AG09309 (cell line): ENCODE data around the gene ZNF467.

Source experiments
- DNase-seq: peaks from one replicate; pipeline ENCODE4 v3.0.0-alpha.2; 2010; ENCODE audit warnings: low read depth
- H3K4me3 ChIP-seq: 2 replicates; pipeline ENCODE4 v1.5.1; 2011; ENCODE audit warnings: mild to moderate bottlenecking, low read depth, low read length, moderate library complexity; ENCODE audit not compliant: control insufficient read depth
- CTCF ChIP-seq: IDR thresholded peaks from 2 replicates; pipeline ENCODE4 v1.5.1; 2011; ENCODE audit warnings: mild to moderate bottlenecking, low read depth, low read length, inconsistent platforms; ENCODE audit not compliant: insufficient read depth, control insufficient read depth; ENCODE audit errors: missing control alignments

Gene ZNF467

GRCh38 chr7:149728491-149729375, 44.7 kb downstream of the ZNF467 start:
- H3K4me3 ChIP-seq, result no peak overlapping the region
- no peak for TF ChIP-seq CTCF
- no peak for DNase-seq

GRCh38 chr7:149727899-149728476, 45.4 kb downstream of the ZNF467 start:
- no peak for DNase-seq
- no peak for TF ChIP-seq CTCF
- no peak overlapping the region for H3K4me3 ChIP-seq

GRCh38 chr7:149727053-149727898, 46.1 kb downstream of the ZNF467 start:
- no peak overlapping the region for H3K4me3 ChIP-seq
- no peak for DNase-seq
- TF ChIP-seq CTCF, result no peak

GRCh38 chr7:149725916-149726315, 47.5 kb downstream of the ZNF467 start:
- no peak for DNase-seq
- H3K4me3 ChIP-seq, result no peak overlapping the region

GRCh38 chr7:149725426-149725821, 48.0 kb downstream of the ZNF467 start:
- TF ChIP-seq CTCF, result no peak
- no peak overlapping the region for H3K4me3 ChIP-seq
- DNase-seq, result no peak

More at GRCh38 chr7:149725916-149726315, 47.5 kb downstream of the ZNF467 start:
- TF ChIP-seq CTCF, result no peak

GRCh38 chr7:149724661-149725425, 48.5 kb downstream of the ZNF467 start:
- no peak for TF ChIP-seq CTCF
- H3K4me3 ChIP-seq, result no peak overlapping the region
- DNase-seq, result no peak
